HT-29 (cell line): Measurements from ENCODE around the gene GPR151. TPM values are rescaled to one million over a fixed set of nuclear protein-coding genes. Genes with fewer than 3 reads are reported as not detected.
A peak's percentile ranks its signal among the peaks of the same experiment; 100 is the strongest.

Experiments used
- DNase-seq: peaks from one replicate; pipeline ENCODE4 v3.0.0-alpha.2; 2015; ENCODE audit warnings: low spot score
- total RNA-seq: library from RNA; depleted of rRNA; stranded (reverse); fragments of >200 nt; shearing (Covaris generic); gene quantifications from 2 replicates; pipeline ENCODE4 v1.2.3, GENCODE V29; 2014

The GPR151 gene
- total RNA-seq, 1 experiment from 2014 or later: not detected

GRCh38 chr5:146520731-146521130 is 4.7 kb upstream of the GPR151 start:
- DNase-seq: peak; percentile 43

GRCh38 chr5:146519554-146519953 is 3.6 kb upstream of the GPR151 start:
- no peak for DNase-seq

DNA sequence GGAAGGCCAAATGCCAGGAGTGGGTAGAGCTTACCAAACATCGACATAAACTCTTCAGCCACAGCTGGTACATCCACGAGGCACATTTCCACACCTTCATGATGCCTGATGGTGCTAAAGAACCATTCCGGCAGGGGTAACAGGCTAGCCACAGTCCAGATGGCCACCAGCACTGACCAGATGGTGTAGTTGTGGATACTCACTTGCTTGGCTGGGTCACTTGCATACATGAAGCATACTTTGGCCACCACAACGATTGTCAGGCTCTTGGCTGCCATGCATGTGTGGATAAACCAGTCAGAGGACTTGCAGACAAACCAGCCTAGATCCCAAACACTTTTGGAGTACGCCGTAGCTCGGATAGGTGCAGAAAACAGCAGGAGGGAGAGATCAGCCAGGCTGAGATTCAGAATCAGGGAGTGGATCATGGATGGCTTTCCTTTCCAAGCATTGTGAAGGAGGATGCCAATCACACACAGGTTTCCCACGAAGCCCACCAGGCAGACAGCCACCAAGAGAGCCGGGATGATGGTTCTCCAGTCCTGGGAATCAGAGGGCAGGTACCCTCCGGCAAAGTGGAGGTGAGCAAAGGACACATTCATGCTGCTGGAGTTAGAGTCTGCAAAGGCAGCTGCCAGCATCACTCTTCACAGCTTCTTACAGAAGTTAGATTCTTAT is 378 bp downstream of the GPR151 start:
- no peak for DNase-seq

DNA sequence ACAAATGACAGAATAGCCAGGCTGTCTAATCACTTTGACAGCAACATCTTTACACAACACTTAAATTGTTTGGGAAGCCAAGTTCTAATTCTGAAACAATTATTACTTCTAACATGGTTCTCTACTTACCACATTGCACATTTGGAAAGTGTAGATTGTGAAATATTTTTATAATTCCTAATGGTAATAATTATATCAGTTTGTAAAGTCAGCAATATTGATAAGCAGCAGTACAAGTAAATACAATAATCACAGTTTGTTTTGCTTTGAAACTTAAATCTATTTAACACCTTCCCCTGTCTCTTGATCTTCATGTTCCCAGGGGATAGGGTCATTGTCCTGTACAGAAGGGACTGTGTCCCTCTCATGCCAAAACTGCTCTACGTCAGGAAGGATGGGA is 1.4 kb downstream of the GPR151 start:
- DNase-seq: no peak

DNA sequence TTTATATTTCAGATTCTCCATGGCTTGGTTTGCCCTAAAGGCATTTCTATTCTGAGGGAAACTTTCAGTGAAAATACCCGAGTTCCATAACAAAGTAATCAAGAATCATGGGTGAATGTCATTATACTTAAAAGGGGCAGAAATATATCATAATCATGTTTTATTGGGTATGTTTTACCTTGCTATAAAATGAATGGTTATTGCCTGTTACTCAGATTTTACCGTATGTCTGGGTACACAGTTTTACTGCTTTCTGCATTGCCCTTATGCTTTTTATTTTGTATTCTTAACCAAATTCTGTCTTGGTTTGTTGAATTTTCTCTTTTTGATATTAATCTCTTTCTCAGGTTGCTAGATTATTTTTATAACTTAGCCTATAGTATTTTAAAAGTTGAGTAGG is 2.5 kb downstream of the GPR151 start:
- DNase-seq: no peak

GRCh38 chr5:146510559-146511125 is 5.3 kb downstream of the GPR151 start:
- no peak for DNase-seq

DNA sequence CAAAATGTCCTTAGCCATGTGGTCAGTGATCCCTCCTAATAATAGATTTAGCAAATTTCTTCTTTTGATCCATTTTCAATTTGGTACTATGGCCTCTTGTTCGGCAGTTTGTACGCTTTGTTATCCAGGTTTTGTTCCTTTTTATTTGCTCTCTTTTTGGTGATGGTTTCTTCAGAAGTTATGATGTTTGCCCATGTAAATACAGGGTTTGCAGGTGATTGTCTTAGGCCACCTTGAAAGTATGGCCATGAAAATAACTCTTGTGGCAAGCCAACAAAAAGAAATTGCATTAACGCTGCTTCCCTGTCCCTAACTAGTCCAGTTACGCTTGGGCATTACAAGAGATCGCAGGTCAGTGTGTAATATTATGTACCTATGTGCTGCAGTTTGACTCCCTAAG is 8.6 kb downstream of the GPR151 start:
- no peak for DNase-seq

DNA sequence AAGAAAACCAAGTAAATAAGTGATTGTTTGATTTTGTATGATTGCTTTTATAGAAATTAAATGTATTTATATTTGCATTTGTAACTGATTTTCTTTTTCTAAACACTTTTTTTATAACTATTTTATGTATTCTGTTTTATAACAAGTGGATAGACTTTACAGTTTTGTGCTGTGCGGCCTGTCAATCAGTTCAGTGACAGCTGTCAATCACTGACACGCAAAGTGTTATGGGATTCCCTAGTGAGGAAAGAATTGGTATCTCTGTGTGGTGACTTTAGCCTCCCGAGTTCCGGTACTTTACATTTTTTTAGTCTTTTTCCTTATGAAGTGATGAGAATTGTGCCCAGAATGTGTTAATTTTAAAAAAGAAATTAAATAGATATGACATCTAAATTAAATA is 16.3 kb downstream of the GPR151 start:
- DNase-seq: no peak

- DNase-seq: no peak
Observed at GRCh38 chr5:146494656-146495055, 21.3 kb downstream of the GPR151 start.

- DNase-seq: no peak
Observed at GRCh38 chr5:146490089-146490843, 25.7 kb downstream of the GPR151 start.

GRCh38 chr5:146484714-146485391 is 31.1 kb downstream of the GPR151 start:
- DNase-seq: no peak

- DNase-seq: no peak
Observed at GRCh38 chr5:146482775-146483174, 33.2 kb downstream of the GPR151 start.

DNA sequence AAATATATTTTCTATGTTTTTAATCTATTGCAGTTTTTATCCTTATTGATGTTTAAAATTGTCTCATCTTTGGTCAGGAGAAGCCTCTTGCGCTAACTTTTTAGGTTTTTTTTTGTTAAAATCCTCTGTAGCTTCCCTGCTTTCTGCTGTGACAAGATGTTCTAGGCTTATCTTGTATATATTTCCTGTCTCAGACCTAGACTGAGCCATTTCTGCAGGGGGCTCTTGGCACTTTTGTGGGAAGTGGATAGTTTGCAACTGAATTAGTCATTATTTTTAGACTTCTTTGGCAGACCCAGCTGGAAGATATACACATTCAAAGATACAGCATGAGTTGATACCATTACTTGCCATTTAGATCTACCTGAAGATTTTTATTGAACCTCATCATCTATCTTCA is 40.1 kb downstream of the GPR151 start:
- no peak for DNase-seq

DNA sequence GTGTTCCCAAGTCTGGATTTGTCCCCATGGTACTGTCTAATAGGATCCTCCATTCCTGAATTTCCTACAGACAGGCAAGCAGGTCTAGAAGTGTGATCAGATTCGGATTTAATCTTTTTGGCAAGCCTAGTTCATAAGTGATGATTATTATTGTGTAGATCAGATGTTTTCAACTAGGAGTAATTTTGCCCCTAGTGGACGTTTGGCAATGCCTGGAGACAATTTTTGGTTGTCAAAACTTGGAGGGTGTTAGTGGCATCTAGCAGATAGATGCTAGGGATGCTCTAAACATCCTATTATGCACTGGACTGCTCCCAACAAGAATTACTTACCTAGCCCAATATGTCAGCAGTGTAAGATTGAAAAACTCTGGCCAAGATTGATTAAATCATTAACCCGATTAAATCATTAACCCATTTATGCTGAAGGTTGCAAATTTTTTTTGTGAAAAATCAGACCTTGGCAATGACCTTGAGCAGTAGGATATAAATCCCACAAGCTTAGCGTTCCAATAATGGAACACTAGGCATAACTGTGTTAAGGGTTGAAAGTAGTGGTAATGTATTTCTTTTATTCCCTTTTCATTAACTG is 40.7 kb downstream of the GPR151 start:
- DNase-seq: no peak

- DNase-seq: no peak
Observed at GRCh38 chr5:146474065-146474464, 41.9 kb downstream of the GPR151 start.

DNA sequence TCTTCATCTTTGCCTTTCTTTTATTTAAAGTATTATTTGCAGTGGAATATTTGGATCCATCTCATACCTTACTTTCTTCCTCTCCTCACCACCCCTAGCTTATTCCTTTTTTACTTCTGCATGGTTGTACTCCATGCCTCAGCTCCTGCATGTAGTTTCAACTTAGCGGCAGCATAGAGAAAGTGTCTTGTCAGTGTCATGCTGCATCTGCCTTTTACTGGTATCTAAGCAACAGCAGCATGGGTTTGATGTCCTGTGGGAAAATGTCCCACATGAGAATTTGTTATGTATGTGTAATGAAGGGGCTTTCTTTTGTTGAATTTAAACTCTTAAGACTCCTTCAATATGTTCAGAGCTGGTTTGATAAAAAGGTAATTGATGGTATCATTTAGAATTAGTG is 48.2 kb downstream of the GPR151 start:
- no peak for DNase-seq

DNA sequence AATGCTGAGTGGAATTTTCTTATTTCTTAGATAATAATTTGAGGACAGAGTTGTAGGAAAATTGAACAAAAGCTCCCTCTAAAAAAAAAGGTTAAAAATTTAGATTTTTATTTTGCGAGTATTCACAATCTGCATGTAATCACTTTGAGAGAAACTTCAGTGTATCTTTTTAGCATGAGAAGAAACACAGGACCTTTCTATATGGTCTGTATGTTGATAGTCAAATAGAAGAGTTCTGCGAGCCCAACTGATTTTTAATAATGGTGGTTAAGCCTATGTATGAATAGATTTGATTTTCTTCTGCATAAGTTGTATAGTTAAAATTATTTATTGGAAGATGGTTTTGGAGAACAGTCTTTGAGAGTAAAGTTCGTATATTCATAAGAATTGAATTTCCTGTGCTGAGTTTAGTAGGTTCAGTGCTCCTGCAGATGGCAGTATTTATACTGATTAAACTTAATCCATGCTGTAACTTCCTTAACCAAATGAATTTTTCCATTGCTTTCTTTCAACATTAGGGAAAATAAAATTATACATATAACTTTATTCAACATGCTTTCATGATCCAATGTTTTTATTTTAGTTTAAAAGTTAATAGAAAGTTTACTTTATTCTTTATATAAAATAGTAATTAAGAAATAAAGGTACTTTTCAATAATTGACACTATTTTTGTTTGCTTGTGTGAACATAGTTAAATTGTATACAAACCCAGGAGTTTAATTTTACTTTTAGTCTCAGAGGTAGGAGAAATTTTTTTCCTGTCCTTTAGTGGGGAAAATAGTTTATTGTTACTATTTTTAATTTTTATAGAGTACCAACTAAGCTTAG is 49.3 kb downstream of the GPR151 start:
- DNase-seq: peak; percentile 22

DNA sequence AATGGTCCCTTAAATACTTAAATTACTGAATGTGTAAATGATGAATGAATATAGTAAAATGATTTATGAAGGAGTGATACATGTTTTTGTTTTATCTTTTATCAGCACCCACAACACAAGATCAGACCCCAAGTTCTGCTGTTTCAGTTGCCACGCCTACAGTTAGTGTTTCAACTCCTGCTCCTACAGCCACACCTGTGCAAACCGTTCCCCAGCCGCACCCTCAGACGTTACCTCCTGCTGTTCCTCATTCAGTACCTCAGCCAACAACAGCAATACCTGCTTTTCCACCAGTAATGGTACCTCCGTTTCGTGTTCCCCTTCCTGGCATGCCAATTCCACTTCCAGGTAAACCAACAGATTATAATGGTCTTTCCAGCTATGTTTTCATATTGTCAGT is 52.5 kb downstream of the GPR151 start:
- DNase-seq: no peak
